Transverse colon (tissue), 3 donors: Measurements from ENCODE around the gene ZNF862.

Experiments
- POLR2A ChIP-seq: fragments of 450-650 bp; IDR thresholded peaks from one replicate; pipeline ENCODE4 v1.6.1; 2016; ENCODE audit warnings: antibody characterized with exemption, mild to moderate bottlenecking, moderate library complexity
- TF ChIP-seq, protein P1 (sequence below), 5 experiments: fragments of 200-600 bp in 3 of 5; fragments of 450-650 bp in 2 of 5; sonication (generic) in 3 of 5; IDR thresholded peaks; 1 replicate in 2 of 5; 2 replicates in 3 of 5; pipeline ENCODE4 v1.5.1; 2016 to 2017; ENCODE audit warnings: antibody characterized with exemption in 5 of 5, inconsistent platforms in 3 of 5, mild to moderate bottlenecking in 2 of 5, moderate library complexity in 1 of 5

GRCh38 chr7:149862156-149862555 is 24.0 kb downstream of the ZNF862 start:
- TF ChIP-seq, protein P1, sequence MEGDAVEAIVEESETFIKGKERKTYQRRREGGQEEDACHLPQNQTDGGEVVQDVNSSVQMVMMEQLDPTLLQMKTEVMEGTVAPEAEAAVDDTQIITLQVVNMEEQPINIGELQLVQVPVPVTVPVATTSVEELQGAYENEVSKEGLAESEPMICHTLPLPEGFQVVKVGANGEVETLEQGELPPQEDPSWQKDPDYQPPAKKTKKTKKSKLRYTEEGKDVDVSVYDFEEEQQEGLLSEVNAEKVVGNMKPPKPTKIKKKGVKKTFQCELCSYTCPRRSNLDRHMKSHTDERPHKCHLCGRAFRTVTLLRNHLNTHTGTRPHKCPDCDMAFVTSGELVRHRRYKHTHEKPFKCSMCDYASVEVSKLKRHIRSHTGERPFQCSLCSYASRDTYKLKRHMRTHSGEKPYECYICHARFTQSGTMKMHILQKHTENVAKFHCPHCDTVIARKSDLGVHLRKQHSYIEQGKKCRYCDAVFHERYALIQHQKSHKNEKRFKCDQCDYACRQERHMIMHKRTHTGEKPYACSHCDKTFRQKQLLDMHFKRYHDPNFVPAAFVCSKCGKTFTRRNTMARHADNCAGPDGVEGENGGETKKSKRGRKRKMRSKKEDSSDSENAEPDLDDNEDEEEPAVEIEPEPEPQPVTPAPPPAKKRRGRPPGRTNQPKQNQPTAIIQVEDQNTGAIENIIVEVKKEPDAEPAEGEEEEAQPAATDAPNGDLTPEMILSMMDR (IDR thresholded peaks at IDR 0.05), result no peak
- TF ChIP-seq POLR2A, result no peak
